H1 (cell line): ENCODE measurements around the gene HPN. TPM values are rescaled to one million over a fixed set of nuclear protein-coding genes. Genes with fewer than 3 reads are reported as not detected.
"Not testable (repeated sequence)": the region's sequence is repeated elsewhere in the genome, so short reads cannot be mapped to it uniquely, and the experiment has no call there.

Source experiments
- CTCF ChIA-PET: fragments of 300-600 bp; sonication (Branson Sonifier 250); formaldehyde crosslinking; loops from one replicate; lab custom pipeline; 2021; ENCODE audit not compliant: partially characterized antibody; lab: Charles Lee
- POLR2A ChIA-PET: fragments of 300-600 bp; sonication (Branson Sonifier 250); formaldehyde crosslinking; loops from one replicate; lab custom pipeline; 2021; ENCODE audit warnings: inconsistent platforms; ENCODE audit not compliant: partially characterized antibody; lab: Charles Lee
- DNase-seq, 2 experiments: peaks; one replicate each; pipeline versions ENCODE4 v3.0.0 to v3.0.0-alpha.2; 2010 to 2022; ENCODE audit warnings: low spot score in 2 of 2, low read depth in 1 of 2, mixed read lengths in 1 of 2
- FAIRE-seq: peaks from 2 replicates; lab custom pipeline; 2011; peaks lifted over from hg19 to GRCh38; lab: Jason Lieb, UNC
- H2AFZ ChIP-seq: 2 replicates; pipeline ENCODE4 v1.8.1; 2012; ENCODE audit warnings: low read length, inconsistent platforms
- H2AK5ac ChIP-seq: 2 replicates; pipeline ENCODE4 v1.6.1; 2013; ENCODE audit warnings: low read depth, low read length
- H2BK120ac ChIP-seq: replicated peaks from 2 replicates; pipeline ENCODE3; 2013; ENCODE audit warnings: low read depth, low read length, inconsistent platforms
- H2BK12ac ChIP-seq: 2 replicates; pipeline ENCODE4 v1.6.1; 2013; ENCODE audit warnings: low read depth, low read length
- H2BK15ac ChIP-seq: 2 replicates; pipeline ENCODE4 v1.6.1; 2013; ENCODE audit warnings: low read length
- H2BK20ac ChIP-seq: 2 replicates; pipeline ENCODE4 v1.6.1; 2013; ENCODE audit warnings: low read length
- H2BK5ac ChIP-seq: 2 replicates; pipeline ENCODE4 v1.6.1; 2013; ENCODE audit warnings: low read depth, low read length
- H3K14ac ChIP-seq: 2 replicates; pipeline ENCODE4 v1.6.1; 2013; ENCODE audit warnings: inconsistent platforms; ENCODE audit not compliant: insufficient read length
- H3K18ac ChIP-seq: 2 replicates; pipeline ENCODE4 v1.6.1; 2013; ENCODE audit warnings: low read length; ENCODE audit errors: extremely low read depth
- H3K23ac ChIP-seq: 2 replicates; pipeline ENCODE4 v1.6.1; 2013; ENCODE audit warnings: inconsistent platforms; ENCODE audit not compliant: insufficient read length
- H3K23me2 ChIP-seq: 2 replicates; pipeline ENCODE4 v1.6.1; 2013; ENCODE audit warnings: low read depth, low read length
- H3K27ac ChIP-seq: 2 replicates; pipeline ENCODE4 v1.6.1; 2011; ENCODE audit warnings: low read depth, low read length, inconsistent platforms
- H3K27me3 ChIP-seq, 4 experiments: replicated peaks in 1 of 4; 1 replicate in 1 of 4; 2 replicates in 3 of 4; pipeline versions ENCODE4 v1.6.1 to v1.8.1; 2011 to 2013; ENCODE audit warnings: low read length in 3 of 4, mild to moderate bottlenecking in 3 of 4, inconsistent platforms in 2 of 4, mixed read lengths in 2 of 4, moderate library complexity in 1 of 4; ENCODE audit not compliant: control insufficient read depth in 3 of 4, insufficient read depth in 3 of 4; ENCODE audit errors: extremely low read depth in 1 of 4
- H3K36me3 ChIP-seq, 4 experiments: 2 replicates each; pipeline versions ENCODE4 v1.6.1 to v1.8.1; 2011 to 2013; ENCODE audit warnings: mild to moderate bottlenecking in 4 of 4, low read length in 3 of 4, moderate library complexity in 2 of 4, control low read depth in 1 of 4, inconsistent platforms in 1 of 4; ENCODE audit not compliant: insufficient read depth in 4 of 4, control insufficient read depth in 2 of 4
- H3K4ac ChIP-seq: replicated peaks from 2 replicates; pipeline ENCODE3; 2013; ENCODE audit warnings: low read length, low read depth, mixed read lengths, inconsistent platforms; ENCODE audit not compliant: insufficient read length
- H3K4me1 ChIP-seq, 4 experiments: replicated peaks in 1 of 4; 1 replicate in 1 of 4; 2 replicates in 3 of 4; pipeline versions ENCODE4 v1.6.1 to v1.8.1; 2011 to 2013; ENCODE audit warnings: low read length in 3 of 4, inconsistent platforms in 2 of 4, mixed read lengths in 1 of 4; ENCODE audit not compliant: insufficient read depth in 4 of 4, control insufficient read depth in 3 of 4
- H3K4me2 ChIP-seq, 2 experiments: 2 replicates each; pipeline versions ENCODE4 v1.6.1 to v1.8.1; 2011 to 2013; ENCODE audit warnings: low read depth in 2 of 2, low read length in 2 of 2, control low read depth in 1 of 2, inconsistent platforms in 1 of 2, mild to moderate bottlenecking in 1 of 2; ENCODE audit not compliant: insufficient read depth in 1 of 2
- H3K4me3 ChIP-seq, 4 experiments: fragments of 200-600, 300-600 bp in 1 of 4; sonication (generic), shearing (Covaris generic), sonication (Bioruptor Twin) in 1 of 4; 2 replicates each; pipeline versions ENCODE4 v1.5.1 to v1.8.1; 2011 to 2016; ENCODE audit warnings: low read length in 4 of 4, low read depth in 3 of 4, control low read depth in 2 of 4, inconsistent platforms in 2 of 4, mild to moderate bottlenecking in 2 of 4, mixed read lengths in 1 of 4, moderate library complexity in 1 of 4; ENCODE audit not compliant: insufficient read depth in 2 of 4; ENCODE audit errors: extremely low read depth in 1 of 4
- H3K56ac ChIP-seq: replicated peaks from 2 replicates; pipeline ENCODE3; 2013; ENCODE audit warnings: low read depth, mild to moderate bottlenecking, mixed read lengths, low read length, inconsistent platforms; ENCODE audit not compliant: insufficient read length
- H3K79me1 ChIP-seq: 2 replicates; pipeline ENCODE4 v1.6.1; 2013; ENCODE audit warnings: low read depth, low read length, control low read depth
- H3K79me2 ChIP-seq, 2 experiments: 2 replicates each; pipeline versions ENCODE4 v1.6.1 to v1.8.1; 2012 to 2013; ENCODE audit warnings: low read length in 2 of 2, mild to moderate bottlenecking in 2 of 2, inconsistent platforms in 1 of 2; ENCODE audit not compliant: insufficient read depth in 2 of 2, control insufficient read depth in 1 of 2
- H3K9ac ChIP-seq, 4 experiments: replicated peaks in 1 of 4; 1 replicate in 1 of 4; 2 replicates in 3 of 4; pipeline versions ENCODE4 v1.6.1 to v1.8.1; 2011 to 2013; ENCODE audit warnings: low read depth in 3 of 4, low read length in 3 of 4, control low read depth in 2 of 4, mild to moderate bottlenecking in 2 of 4, moderate library complexity in 2 of 4, inconsistent platforms in 1 of 4; ENCODE audit errors: extremely low read depth in 1 of 4
- H3K9me3 ChIP-seq, 2 experiments: 2 replicates each; pipeline versions ENCODE4 v1.6.1 to v1.8.1; 2012 to 2013; ENCODE audit warnings: mild to moderate bottlenecking in 2 of 2, moderate library complexity in 2 of 2, control low read depth in 1 of 2, inconsistent platforms in 1 of 2, low read depth in 1 of 2, low read length in 1 of 2, mixed read lengths in 1 of 2; ENCODE audit not compliant: insufficient read depth in 2 of 2
- H4K20me1 ChIP-seq, 2 experiments: replicated peaks in 1 of 2; 2 replicates each; pipeline versions ENCODE3 to v1.8.1; 2011 to 2013; ENCODE audit warnings: inconsistent platforms in 2 of 2, low read length in 2 of 2, mild to moderate bottlenecking in 1 of 2; ENCODE audit not compliant: insufficient read depth in 2 of 2, control insufficient read depth in 1 of 2
- H4K5ac ChIP-seq: 2 replicates; pipeline ENCODE4 v1.6.1; 2013; ENCODE audit warnings: low read length, low read depth, mixed read lengths, inconsistent platforms; ENCODE audit not compliant: insufficient read length
- H4K8ac ChIP-seq: 2 replicates; pipeline ENCODE4 v1.8.0; 2013; ENCODE audit warnings: mild to moderate bottlenecking, moderate library complexity, low read length, inconsistent platforms; ENCODE audit not compliant: insufficient read depth; ENCODE audit errors: extremely low read depth
- H4K91ac ChIP-seq: replicated peaks from 2 replicates; pipeline ENCODE3; 2013; ENCODE audit warnings: low read length, mixed read lengths, inconsistent platforms; ENCODE audit not compliant: insufficient read length
- KDM1A ChIP-seq: fragments of 200-600, 300-600 bp; sonication (generic); IDR thresholded peaks from 2 replicates; pipeline ENCODE4 v1.7.1; 2016; ENCODE audit warnings: mild to moderate bottlenecking, low read length, borderline replicate concordance
- RXRA ChIP-seq: IDR thresholded peaks from 2 replicates; pipeline ENCODE4 v1.6.1; 2011; ENCODE audit warnings: low read depth, mild to moderate bottlenecking, low read length, moderate library complexity; ENCODE audit not compliant: insufficient read depth
- WGBS, 2 experiments: shearing (Covaris generic) in 1 of 2; methylation state at CpG; one replicate each; pipeline versions ENCODE4 v1.1.6 to v1.1.7; 2013 to 2015; ENCODE audit warnings: low lambda C conversion rate in 2 of 2, mixed read lengths in 2 of 2, inconsistent platforms in 1 of 2, low coverage in 1 of 2, missing lambda C conversion rate in 1 of 2; ENCODE audit not compliant: insufficient replicate concordance in 2 of 2, insufficient coverage in 1 of 2, insufficient read length in 1 of 2; ENCODE audit errors: extremely low coverage in 1 of 2, missing lambda C conversion rate in 1 of 2; 5-methylcytosine and 5-hydroxymethylcytosine counted together
- polyA plus RNA-seq, 7 experiments: library from polyadenylated mRNA; depleted of rRNA in 3 of 7; stranded (reverse) in 5 of 7; unstranded in 2 of 7; fragments of >200 nt in 5 of 7; fragments of 200-250 nt in 2 of 7; gene quantifications; 1 replicate in 5 of 7; 2 replicates in 1 of 7; 4 replicates in 1 of 7; pipeline versions ENCODE4 v1.2.1 to v1.2.3, GENCODE V29; 2011 to 2013; ENCODE audit warnings: missing spikeins in 2 of 7, mixed read lengths in 2 of 7
- total RNA-seq: library from RNA; stranded (reverse); fragmentation: NEBNext Ultra II Directional; extraction: Animal tissue kit (Norgen Biotek cat#: 25700); gene quantifications from 2 replicates; pipeline ENCODE4 v1.2.1, GENCODE V29; 2021
- TF ChIP-seq, protein P1 (sequence below): IDR thresholded peaks from 2 replicates; pipeline ENCODE4 v1.6.1; 2011; ENCODE audit warnings: low read length, improper control_type of control experiment
- TF ChIP-seq, protein P2 (sequence below): IDR thresholded peaks from 2 replicates; pipeline ENCODE4 v1.6.1; 2012; ENCODE audit warnings: inconsistent platforms

The HPN gene
- total and polyA plus RNA-seq, 2 of the 8 experiments (the other 6 are each of a cell fraction or from before 2014, with no cell fraction given) = 14.7 to 33.7 TPM

DNA sequence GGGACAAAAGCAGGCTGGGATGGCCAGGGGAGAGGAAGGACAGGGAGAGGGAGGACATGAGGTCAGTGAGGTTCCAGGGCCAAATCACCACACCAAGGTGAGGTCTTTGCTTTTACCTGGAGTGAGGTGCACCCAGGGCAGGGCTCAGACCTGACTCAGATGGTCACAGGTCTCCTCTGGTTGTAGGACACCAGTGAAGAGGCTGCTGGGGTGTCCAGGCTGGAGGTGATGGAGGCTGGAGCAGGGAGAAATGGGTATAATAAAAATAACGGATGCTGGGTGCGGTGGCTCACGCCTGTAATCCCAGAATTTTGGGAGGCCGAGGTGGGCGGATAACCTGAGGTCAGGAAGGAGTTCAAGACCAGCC lies 34.5 kb upstream of the HPN start (continued):
- TF ChIP-seq, protein P1, sequence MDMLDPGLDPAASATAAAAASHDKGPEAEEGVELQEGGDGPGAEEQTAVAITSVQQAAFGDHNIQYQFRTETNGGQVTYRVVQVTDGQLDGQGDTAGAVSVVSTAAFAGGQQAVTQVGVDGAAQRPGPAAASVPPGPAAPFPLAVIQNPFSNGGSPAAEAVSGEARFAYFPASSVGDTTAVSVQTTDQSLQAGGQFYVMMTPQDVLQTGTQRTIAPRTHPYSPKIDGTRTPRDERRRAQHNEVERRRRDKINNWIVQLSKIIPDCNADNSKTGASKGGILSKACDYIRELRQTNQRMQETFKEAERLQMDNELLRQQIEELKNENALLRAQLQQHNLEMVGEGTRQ = no peak
- TF ChIP-seq KDM1A (no peak), RXRA (no peak)
- TF ChIP-seq, protein P2, sequence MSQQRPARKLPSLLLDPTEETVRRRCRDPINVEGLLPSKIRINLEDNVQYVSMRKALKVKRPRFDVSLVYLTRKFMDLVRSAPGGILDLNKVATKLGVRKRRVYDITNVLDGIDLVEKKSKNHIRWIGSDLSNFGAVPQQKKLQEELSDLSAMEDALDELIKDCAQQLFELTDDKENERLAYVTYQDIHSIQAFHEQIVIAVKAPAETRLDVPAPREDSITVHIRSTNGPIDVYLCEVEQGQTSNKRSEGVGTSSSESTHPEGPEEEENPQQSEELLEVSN = no peak

DNA sequence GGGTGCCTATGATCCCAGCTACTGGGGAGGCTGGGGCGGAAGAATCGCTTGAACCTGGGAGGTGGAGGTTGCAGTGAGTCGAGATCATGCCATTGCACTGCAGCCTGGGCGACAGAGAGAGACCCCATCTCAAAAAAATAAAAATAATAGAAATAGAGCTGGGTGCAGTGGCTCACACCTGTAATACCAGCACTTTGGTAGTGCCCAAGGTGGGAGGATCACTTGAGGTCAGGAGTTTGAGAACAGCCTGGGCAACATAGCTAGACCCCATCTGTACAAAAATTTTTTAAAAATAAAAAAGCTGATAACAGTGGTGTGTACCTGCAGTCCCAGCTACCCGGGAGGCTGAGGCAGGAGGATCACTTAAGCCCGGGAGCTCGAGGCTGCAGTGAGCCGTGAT lies 34.1 kb upstream of the HPN start:
- H2AFZ ChIP-seq, FAIRE-seq, H3K4me3 ChIP-seq, H3K4ac ChIP-seq, H2BK120ac ChIP-seq, H3K18ac ChIP-seq, H3K27ac ChIP-seq, H4K8ac ChIP-seq, H2BK15ac ChIP-seq, H2AK5ac ChIP-seq, H4K91ac ChIP-seq, H3K9me3 ChIP-seq, H3K14ac ChIP-seq, H3K27me3 ChIP-seq, H2BK5ac ChIP-seq, H3K23ac ChIP-seq, H4K5ac ChIP-seq, H3K4me2 ChIP-seq, H2BK12ac ChIP-seq, H2BK20ac ChIP-seq, H3K23me2 ChIP-seq, H3K9ac ChIP-seq, DNase-seq, H3K56ac ChIP-seq: not testable (repeated sequence)
- peaks cover 15% of the 10 kb centered on the region for H3K79me1 ChIP-seq
- peaks cover 19 to 51% of the 10 kb centered on the region in 2 experiments for H3K79me2 ChIP-seq
- peaks cover 27 to 52% (median 43%) of the 10 kb centered on the region in 4 experiments for H3K36me3 ChIP-seq
- CTCF ChIA-PET = interaction anchor here (0.6 to 12.2 kb wide), 5 partner anchors 12 to 1880 kb away, joined by 3 to 174 read pairs (median 3); no protein-coding TSS in a partner anchor
- POLR2A ChIA-PET = interaction anchor here (0.9 to 24.8 kb wide), 7 partner anchors 3 to 169 kb away, joined by 3 to 366 read pairs (median 5); partner anchors contain the start of genes GRAMD1A and SCN1B
- 96% methylated on average over 8 of the region's 8 CpGs; no CpG with 5 or more reads in 1 of the 2 experiments for WGBS, 2 experiments
- H4K20me1 ChIP-seq = peaks cover 26 to 43% of the 10 kb centered on the region in 2 experiments
- peaks cover 5 to 16% (median 8%) of the 10 kb centered on the region in 4 experiments for H3K4me1 ChIP-seq
